NCI-H510A treated with DMSO at 0.1 percent for 48 hours (cell line): ENCODE measurements around the gene ADH1B.
"Not testable (repeated sequence)": the region's sequence is repeated elsewhere in the genome, so short reads cannot be mapped to it uniquely, and the experiment has no call there.

Source experiments
- DNase-seq: peaks from one replicate; lab custom pipeline; 2025; lab: John Stamatoyannopoulos, UW

ADH1B gene

GRCh38 chr4:99321241-99322191 lies at the start of gene ADH1B:
Gene ADH1B (minus strand): TSS chr4:99321401. CDS start chr4:99321331, 70 bp downstream.
- DNase-seq = no peak

GRCh38 chr4:99367817-99368216 lies 46.6 kb upstream of the ADH1B start:
- not testable (repeated sequence) for DNase-seq

DNA sequence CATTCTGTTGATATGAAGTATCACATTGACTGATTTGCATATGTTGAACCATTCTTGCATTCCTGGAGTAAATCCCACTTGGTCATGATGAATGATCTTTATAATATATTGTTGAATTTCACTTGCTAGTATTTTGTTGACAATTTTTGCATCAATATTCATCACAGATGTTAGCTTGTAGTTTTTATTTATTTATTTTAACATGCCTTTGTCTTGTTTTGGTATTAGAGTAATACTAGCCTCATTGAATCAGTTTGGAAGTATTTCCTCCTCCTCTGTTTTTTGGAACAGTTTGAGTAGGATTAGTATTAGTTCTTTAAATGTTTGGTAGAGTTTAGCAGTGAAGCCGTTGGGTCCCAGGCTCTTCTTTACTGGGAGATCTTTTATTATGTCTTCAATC lies 45.3 kb upstream of the ADH1B start:
- DNase-seq = no peak

- DNase-seq = no peak
Measured at GRCh38 chr4:99362768-99363167, 41.6 kb upstream of the ADH1B start.

- no peak for DNase-seq
Measured at GRCh38 chr4:99361899-99362275, 40.7 kb upstream of the ADH1B start.

- DNase-seq = no peak
Measured at GRCh38 chr4:99361268-99361898, 40.2 kb upstream of the ADH1B start.

DNA sequence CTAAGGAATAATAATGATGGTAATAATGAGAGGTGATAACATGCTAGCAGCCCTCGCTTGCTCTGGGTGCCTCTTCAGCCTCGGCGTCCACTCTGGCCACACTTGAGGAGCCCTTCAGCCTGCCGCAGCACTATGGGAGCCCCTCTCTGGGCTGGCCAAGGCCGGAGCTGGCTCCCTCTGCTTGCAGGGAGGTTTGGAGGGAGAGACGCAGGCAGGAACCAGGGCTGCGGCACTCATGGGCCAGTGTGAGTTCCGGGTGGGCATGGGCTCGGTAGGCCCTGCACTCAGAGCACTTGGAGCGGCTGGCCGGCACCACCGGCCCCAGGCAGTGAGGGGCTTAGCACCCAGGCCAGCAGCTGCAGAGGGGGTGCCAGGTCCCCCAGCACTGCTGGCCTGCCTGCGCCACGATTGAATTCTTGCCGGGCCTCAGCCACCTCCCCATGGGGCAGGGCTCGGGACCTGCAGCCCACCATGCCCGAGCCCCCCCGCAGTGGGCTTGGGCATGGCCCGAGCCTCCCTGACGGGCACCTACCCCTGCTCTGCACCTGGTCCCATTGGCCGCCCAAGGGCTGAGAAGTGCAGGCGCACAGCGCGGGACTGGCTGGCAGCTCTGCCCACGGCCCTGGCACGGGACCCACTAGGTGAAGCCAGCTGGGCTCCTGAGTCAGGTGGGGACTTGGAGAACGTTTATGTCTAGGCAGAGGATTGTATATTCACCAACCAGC lies 38.4 kb upstream of the ADH1B start:
- no peak for DNase-seq

DNA sequence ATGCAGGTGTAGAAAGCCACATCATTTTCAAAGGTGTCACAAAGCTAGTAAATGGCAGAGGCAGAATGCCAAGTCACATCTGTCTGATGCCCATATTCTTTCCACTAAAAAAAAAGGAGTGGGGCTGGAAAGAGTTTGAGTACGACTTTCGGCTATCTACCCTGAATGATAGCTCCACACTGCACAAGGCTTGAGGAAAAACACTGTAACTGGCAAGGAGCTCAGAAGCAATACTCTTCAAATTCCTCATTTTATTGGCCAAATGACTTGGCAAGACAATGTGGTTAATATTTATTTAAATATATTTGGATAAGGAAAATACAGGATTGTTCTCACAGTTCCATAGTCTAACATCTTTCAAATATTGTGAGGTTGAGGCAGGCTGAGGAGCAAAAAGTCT lies 36.7 kb upstream of the ADH1B start:
- DNase-seq = no peak

- no peak for DNase-seq
Measured at GRCh38 chr4:99356992-99357391, 35.8 kb upstream of the ADH1B start.

GRCh38 chr4:99356149-99356548 lies 34.9 kb upstream of the ADH1B start:
- not testable (repeated sequence) for DNase-seq

- no peak for DNase-seq
Measured at GRCh38 chr4:99352602-99353537, 31.7 kb upstream of the ADH1B start, which contains the start of gene ADH1C. Gene ADH1C (minus strand): TSS chr4:99352746. CDS start chr4:99352675, 71 bp downstream.

DNA sequence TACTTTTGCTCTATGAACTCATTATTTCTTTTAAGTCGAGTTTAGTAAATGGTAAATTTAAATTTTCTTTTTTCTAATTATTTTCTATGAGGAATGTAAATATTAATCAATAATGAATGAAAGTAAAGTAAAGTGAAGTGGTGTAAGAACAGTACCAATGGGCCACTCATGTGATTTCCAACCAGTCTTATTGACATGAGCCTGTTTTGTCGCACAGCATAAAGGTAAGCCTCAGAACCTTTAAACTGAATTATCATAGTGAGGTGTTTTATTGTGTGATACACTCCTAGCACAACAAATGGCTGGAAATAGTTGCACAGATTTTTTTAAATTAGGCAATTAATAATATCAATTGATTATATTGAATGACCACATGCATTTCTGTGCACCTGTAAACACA lies 30.3 kb upstream of the ADH1B start:
- DNase-seq = no peak

- no peak for DNase-seq
Measured at GRCh38 chr4:99349338-99349737, 28.1 kb upstream of the ADH1B start.

- not testable (repeated sequence) for DNase-seq
Measured at GRCh38 chr4:99342624-99343023, 21.4 kb upstream of the ADH1B start.

DNA sequence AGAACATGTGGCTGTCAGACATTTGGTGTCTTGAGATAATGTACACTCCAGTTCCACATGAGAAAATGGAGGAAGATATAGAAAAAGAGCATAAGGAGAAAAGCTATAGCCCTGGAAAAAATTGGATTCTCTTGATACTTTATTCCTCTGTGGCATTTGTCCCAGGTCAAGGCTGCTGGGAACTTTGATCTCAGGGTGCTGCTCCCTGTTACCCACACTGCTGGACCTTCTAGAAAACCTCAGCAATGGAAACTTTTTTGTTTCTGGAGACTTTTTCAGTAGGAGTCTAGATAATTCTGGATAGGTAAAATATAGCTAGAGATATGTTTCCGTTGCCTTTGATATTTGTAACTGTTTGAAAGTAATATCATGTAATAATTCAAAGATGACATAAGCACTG lies 20.2 kb upstream of the ADH1B start:
- DNase-seq = no peak

GRCh38 chr4:99339172-99339571 lies 18.0 kb upstream of the ADH1B start:
- DNase-seq = no peak

- no peak for DNase-seq
Measured at GRCh38 chr4:99336553-99336952, 15.4 kb upstream of the ADH1B start.

DNA sequence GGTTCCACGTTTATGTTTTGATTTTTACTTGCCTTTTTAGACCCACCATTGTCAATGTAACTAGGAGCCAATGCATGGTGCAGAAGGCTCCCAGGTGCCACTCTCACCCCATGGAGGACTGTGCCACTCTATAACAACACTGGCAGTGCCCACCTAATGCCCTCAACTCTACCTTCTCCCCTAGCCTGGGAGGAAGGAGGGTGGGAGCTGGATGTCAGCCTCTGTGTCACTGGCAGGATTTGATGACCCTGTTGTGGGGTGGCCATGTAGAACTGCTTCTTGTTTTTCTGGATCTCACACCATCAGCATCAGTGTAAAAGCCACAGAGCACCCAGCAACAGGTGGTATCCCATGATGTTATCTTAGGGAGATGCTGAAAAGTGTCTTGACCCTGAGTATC lies 13.7 kb upstream of the ADH1B start:
- DNase-seq = no peak

DNA sequence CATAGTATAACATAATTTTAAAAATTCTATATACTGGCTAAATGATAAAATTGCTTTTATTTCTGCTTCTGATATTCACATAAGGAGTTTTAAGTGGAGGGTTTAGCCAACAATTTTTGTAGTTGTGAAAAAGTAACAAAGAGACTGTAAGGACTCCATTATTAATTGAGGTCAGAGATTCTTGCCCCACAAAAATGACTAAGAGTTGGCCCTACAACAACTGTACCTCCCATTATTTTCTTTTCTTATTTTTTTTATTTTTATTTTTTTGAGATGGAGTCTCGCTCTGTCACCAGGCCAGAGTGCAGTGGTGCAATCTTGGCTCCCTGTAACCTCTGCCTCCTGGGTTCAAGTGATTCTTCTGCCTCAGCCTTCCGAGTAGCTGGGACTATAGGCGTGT lies 9.4 kb upstream of the ADH1B start:
- no peak for DNase-seq

DNA sequence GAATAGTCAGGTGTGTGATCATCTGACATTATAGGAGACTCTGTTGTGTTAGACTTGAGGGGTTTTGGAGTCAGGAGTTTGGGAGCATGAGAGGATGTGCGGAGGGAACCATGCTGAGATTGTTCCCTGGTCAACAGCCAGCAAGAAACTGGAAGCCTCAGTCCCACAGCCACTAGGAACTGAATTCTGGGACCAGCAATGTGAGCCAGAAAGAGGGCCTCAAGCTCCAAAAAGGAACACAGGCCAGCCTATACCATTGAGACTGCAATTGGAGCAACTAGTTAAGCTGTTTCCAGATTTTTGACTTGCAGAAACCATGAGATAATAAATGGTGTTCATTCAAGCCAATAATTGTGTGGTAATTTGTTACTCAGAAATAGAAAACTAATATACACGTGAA lies 8.7 kb upstream of the ADH1B start:
- no peak for DNase-seq

- no peak for DNase-seq
Measured at GRCh38 chr4:99324979-99325378, 3.8 kb upstream of the ADH1B start.

- DNase-seq = no peak
Measured at GRCh38 chr4:99324361-99324760, 3.2 kb upstream of the ADH1B start.
